Left lobe of liver (tissue), 2 donors: ENCODE results near the gene FXR1. TPM values are rescaled to one million over a fixed set of nuclear protein-coding genes. Genes with fewer than 3 reads are reported as not detected.
"Not testable (repeated sequence)": the region's sequence is repeated elsewhere in the genome, so short reads cannot be mapped to it uniquely, and the experiment has no call there.

Source experiments
- ATAC-seq: fragments of 200-7000 bp; cut with Tn5 transposase; one replicate; pipeline ENCODE4 v1.9.1; 2020; ENCODE audit warnings: mild to moderate bottlenecking, moderate library complexity
- DNase-seq: peaks from one replicate; pipeline ENCODE4 v3.0.0-alpha.2; 2020; ENCODE audit warnings: low spot score
- total RNA-seq: library from RNA; stranded (reverse); gene quantifications from one replicate; pipeline ENCODE4 v1.2.1, GENCODE V29; 2021
- donor health status: DM: no; HTN: no; CAD: no; lungs with moderate emphysema.
- donor health status: DM: no; HTN: yes; CAD: no.

The FXR1 gene
- total RNA-seq, 1 donor from 2014 or later, result 40.6 TPM

DNA sequence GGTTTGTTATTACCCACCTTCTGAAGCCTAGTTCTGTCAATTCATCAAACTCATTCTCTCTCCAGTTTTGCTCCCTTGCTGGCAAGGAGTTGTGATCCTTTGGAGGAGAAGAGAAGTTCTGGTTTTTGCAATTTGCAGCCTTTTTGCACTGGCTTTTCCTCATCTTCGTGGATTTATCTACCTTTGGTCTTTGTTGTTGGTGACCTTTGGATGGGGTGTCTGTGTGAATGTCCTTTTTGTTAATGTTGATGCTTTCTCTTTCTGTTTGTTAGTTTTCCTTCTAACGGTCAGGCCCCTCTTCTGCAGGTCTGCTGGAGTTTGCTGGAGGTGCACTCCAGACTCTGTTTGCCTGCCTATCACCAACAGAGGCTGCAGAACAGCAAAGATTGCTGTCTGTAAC is 91.0 kb downstream of the FXR1 start:
- DNase-seq, ATAC-seq: not testable (repeated sequence)

- DNase-seq (no peak), ATAC-seq (no peak)
Measured at GRCh38 chr3:181006541-181006940, 94.1 kb downstream of the FXR1 start.

- DNase-seq, result no peak
- no peak for ATAC-seq
Measured at GRCh38 chr3:181007262-181007661, 94.8 kb downstream of the FXR1 start.

DNA sequence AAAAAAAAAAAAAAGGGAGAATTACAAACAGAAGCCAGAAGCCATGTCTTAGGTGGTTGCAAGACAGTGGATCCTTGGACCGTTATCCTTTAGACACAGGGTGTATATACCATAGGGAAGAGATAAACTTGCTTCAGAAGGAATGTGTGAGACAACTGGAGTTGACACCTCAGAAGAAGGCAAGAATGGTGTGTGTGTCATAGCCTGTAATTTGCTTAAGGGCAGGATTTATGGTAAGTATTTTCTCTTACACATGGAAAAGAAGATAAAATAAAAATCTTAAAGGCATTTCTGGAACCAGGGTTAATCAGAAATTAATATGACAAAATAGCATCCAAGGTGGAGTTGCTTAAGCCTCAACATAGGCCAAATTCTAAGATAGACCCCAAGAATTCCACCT is 96.3 kb downstream of the FXR1 start:
- DNase-seq, result no peak
- ATAC-seq, result no peak

- ATAC-seq (no peak), DNase-seq (no peak)
Measured at GRCh38 chr3:181009225-181009624, 96.8 kb downstream of the FXR1 start.

GRCh38 chr3:181017690-181018089 is 105.2 kb downstream of the FXR1 start:
- no peak for ATAC-seq
- DNase-seq, result no peak

DNA sequence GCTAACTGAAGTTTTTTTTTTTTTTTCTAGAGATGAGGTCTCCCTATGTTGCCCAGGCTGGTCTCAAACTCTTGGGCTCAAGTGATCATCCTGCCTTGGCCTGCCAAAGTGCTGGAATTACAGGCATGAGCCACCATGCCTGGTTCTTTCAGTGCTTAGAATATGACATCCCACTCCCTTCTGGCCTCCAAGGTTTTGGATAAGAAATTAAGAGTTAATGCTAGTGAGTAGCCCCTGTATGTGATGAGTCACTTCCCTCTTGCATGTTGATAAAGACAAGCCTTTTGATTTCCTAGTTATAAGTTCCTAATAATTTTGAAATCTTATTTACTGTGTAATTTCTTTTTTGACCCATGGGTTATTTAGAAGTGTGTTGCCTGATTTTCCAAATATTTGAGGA is 112.7 kb downstream of the FXR1 start:
- no peak for DNase-seq

DNA sequence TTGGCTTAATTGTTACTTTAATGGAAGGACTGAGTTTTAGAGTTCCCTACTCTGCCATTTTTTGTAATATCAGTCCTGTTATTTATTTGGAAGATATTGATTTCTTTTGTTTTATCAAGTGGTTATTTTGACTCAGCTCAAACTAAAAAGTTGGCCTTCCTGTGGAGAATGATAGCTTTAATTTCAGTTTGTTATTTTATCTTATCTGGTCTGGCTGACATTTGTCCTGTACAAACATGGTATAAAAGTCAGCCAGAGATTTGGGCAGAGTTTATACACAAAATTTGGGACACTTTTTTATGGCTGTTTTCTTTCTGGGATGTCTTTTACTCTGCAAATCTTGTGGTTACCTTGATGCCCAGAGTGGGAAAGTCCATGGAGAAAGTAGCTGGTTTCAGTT is 118.5 kb downstream of the FXR1 start:
- no peak for DNase-seq
- ATAC-seq, result peak; percentile 69

More for the DNA sequence above, 112.7 kb downstream of the FXR1 start:
- ATAC-seq, result no peak

Other genes starting within 250 kb of the FXR1 start
- not detected for gene CCDC39, start 233.2 kb upstream of the FXR1 start, total RNA-seq
- gene DNAJC19, start 77.1 kb downstream of the FXR1 start, total RNA-seq, result 36.2 TPM